Bronchial epithelial cell (primary cell): ENCODE results near the gene PEMT. TPM values are rescaled to one million over a fixed set of nuclear protein-coding genes. Genes with fewer than 3 reads are reported as not detected.
A peak's percentile ranks its signal among the peaks of the same experiment; 100 is the strongest.

Source experiments
- DNase-seq: peaks from one replicate; pipeline ENCODE4 v3.0.0-alpha.2; 2010; ENCODE audit warnings: low read depth
- FAIRE-seq: peaks from 2 replicates; lab custom pipeline; 2011; peaks lifted over from hg19 to GRCh38; lab: Jason Lieb, UNC
- H3K27me3 ChIP-seq: 2 replicates; pipeline ENCODE4 v1.5.1; 2011; ENCODE audit warnings: low read length; ENCODE audit not compliant: control insufficient read depth, insufficient read depth
- H3K36me3 ChIP-seq: 2 replicates; pipeline ENCODE4 v1.5.1; 2011; ENCODE audit warnings: low read length; ENCODE audit not compliant: control insufficient read depth, insufficient read depth
- H3K4me3 ChIP-seq: 2 replicates; pipeline ENCODE4 v1.5.1; 2011; ENCODE audit warnings: mild to moderate bottlenecking, low read depth, low read length, control low read depth
- total RNA-seq: library from RNA; depleted of rRNA; stranded (reverse); fragments of >200 nt; gene quantifications from 2 replicates; pipeline ENCODE4 v1.2.1, GENCODE V29; 2014
- TF ChIP-seq, protein P1 (sequence below): IDR thresholded peaks from 2 replicates; pipeline ENCODE4 v1.5.1; 2011; ENCODE audit warnings: mild to moderate bottlenecking, moderate library complexity, low read length, control low read depth, inconsistent platforms; ENCODE audit not compliant: insufficient read depth, severe bottlenecking

Gene PEMT
- total RNA-seq, 1 donor from 2014 or later, result 23.4 TPM

- Histone ChIP-seq H3K36me3 (no peaks in the 10 kb centered on the region), H3K27me3 (peaks cover 6% of the 10 kb centered on the region), H3K4me3 (no peak overlapping the region)
- FAIRE-seq, result no peak
- no peak for DNase-seq
- TF ChIP-seq, protein P1, sequence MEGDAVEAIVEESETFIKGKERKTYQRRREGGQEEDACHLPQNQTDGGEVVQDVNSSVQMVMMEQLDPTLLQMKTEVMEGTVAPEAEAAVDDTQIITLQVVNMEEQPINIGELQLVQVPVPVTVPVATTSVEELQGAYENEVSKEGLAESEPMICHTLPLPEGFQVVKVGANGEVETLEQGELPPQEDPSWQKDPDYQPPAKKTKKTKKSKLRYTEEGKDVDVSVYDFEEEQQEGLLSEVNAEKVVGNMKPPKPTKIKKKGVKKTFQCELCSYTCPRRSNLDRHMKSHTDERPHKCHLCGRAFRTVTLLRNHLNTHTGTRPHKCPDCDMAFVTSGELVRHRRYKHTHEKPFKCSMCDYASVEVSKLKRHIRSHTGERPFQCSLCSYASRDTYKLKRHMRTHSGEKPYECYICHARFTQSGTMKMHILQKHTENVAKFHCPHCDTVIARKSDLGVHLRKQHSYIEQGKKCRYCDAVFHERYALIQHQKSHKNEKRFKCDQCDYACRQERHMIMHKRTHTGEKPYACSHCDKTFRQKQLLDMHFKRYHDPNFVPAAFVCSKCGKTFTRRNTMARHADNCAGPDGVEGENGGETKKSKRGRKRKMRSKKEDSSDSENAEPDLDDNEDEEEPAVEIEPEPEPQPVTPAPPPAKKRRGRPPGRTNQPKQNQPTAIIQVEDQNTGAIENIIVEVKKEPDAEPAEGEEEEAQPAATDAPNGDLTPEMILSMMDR, result no peak
Measured at GRCh38 chr17:17514361-17514992, 77.0 kb downstream of the PEMT start.

- no peaks in the 10 kb centered on the region for H3K36me3 ChIP-seq
- FAIRE-seq (no peak), DNase-seq (no peak)
- TF ChIP-seq, protein P1, result no peak
- H3K4me3 ChIP-seq, result no peak overlapping the region
- H3K27me3 ChIP-seq, result peaks cover 4% of the 10 kb centered on the region
Measured at GRCh38 chr17:17513626-17514025, 77.9 kb downstream of the PEMT start.

GRCh38 chr17:17512866-17513265, 78.6 kb downstream of the PEMT start:
- DNase-seq, result no peak
- Histone ChIP-seq H3K27me3 (peaks cover 3% of the 10 kb centered on the region), H3K4me3 (no peak overlapping the region), H3K36me3 (no peaks in the 10 kb centered on the region)
- no peak for FAIRE-seq
- TF ChIP-seq, protein P1, result no peak

DNA sequence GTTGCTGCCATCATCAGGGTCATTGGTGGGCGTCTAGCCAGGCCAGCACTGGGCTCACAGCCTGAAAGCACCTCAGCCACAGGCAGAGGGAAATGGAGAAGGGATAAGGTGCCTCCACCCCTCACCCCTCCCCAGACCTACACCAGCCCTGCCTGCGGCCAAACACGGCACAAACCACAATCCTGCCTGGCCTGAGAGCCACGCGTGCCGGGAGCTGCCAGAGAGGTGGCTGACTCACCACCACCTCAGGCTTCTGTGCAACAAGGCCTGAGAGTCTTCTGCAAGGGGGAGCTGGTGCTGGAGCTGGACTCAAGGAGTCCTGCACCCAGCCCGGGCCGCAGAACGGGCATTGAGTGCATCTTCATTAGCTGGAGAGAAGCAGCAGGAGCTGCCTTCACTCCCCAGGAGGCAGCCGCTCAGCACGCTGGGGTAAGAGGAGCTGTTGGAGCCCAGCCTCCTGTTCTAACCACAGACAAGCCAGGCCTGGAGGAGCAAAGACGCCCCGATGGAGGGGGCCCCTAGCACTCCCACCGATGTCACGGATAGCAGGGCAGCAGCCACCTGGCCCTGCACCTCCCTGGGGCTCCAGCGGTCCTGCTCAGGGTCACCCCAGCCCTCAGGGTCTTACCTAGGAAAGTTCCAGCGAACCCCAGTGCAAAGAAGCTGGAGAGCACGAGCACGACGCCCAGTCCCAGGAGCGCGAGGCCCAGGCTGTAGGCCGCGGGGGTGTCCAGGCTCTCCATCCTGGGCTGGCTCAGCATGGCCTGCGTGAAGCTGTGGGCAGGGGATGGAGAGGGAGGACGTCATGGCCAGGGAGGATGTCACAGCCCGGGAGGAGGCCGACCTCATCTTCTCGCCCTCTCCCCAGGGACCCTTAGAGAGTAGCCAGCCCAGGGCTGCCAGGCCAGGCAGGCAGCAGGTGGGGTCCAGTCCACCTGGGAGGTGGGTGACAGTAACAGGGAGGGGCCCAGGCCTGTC, 79.3 kb downstream of the PEMT start:
- H3K36me3 ChIP-seq, result no peaks in the 10 kb centered on the region
- DNase-seq (peak; percentile 78), FAIRE-seq (no peak)
- TF ChIP-seq, protein P1, result no peak
- no peak overlapping the region for H3K4me3 ChIP-seq
- H3K27me3 ChIP-seq, result peaks cover 3% of the 10 kb centered on the region

GRCh38 chr17:17511293-17511741, 80.2 kb downstream of the PEMT start:
- FAIRE-seq, result no peak
- no peak for DNase-seq
- Histone ChIP-seq H3K4me3 (no peak overlapping the region), H3K36me3 (no peaks in the 10 kb centered on the region), H3K27me3 (peaks cover 3% of the 10 kb centered on the region)
- TF ChIP-seq, protein P1, result no peak
